GM11168 (cell line): ENCODE data around the gene MAPK8IP3.

ENCODE experiments used
- in situ Hi-C: fragments of 300-500 bp; cut with MboI; formaldehyde crosslinking; loops from one replicate; pipeline ENCODE4 v1.12.0; 2022; ENCODE audit warnings: low sequenced_read_pairs; ENCODE audit not compliant: unreplicated experiment

Gene MAPK8IP3

DNA sequence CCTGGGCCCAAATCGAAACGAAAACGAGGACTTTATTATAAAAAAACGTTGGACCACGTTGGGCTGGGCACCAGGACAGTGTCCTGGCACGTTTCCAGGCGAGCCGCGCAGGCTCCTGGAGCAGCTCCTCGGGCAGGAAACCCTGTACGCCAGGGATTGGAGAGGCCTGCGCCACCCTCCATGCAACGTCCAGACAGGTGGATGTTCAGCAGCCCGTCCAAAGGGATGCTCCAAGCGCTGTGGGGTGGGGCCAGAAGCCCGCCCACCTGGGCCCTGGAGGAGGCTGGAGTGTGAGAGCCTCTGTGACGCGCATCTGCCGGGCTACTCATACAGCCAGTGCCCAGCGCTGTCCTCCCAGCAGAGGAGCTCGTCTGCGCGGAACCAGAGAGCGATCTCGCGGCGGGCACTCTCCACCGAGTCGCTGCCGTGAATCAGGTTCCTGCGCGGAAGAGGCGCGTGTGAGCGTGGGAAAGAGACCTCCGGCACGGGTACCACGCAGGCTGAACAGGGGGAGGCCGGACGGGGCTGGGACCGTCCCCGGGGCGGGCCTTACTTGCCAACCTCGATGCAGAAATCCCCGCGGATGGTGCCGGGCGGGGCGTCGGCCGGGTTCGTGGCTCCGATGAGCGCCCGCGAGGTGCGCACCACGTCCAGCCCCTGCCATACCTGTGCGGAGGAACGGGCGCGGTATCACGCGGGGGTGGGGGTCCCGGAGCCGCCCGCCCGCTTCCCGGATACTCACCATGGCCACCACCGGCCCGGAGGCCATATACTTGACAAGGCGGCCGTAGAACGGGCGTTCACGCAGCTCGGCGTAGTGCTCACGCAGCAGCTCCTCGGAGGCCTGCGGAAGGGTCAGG, 64.6 kb downstream of the MAPK8IP3 start:
- in situ Hi-C loops = no loop called here

DNA sequence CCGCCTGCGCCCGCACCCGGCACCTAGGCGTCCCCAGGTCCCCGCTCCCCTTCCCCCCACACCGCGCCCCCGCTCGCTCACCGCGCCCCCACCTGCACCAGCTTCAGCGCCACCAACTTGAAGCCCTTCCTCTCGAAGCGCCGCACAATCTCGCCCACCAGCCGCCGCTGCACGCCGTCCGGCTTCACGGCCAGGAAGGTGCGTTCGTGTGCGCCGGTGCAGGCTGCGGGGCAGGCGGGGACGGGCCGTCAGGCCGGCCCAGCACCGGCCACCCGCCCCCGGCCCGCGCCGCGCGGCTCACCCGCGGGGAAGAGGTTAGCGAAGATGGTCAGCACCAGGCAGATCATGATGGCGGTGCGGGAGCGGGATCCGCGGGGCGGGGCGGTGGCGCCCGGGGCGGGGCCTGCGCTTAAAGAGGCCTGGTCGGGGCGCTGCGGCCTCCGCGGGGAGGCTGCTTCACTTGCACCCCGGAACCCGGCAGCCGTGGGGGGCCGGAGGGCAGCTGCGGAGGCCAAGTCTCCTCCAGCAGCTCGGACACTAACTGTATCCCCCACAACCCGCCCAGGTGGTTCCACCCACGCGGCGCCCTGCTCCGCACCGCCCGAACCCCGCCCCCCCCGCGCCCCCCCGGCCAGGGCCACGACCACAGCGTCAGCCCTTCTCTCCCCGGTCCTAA, 65.3 kb downstream of the MAPK8IP3 start, which contains the start of gene NME3:
Gene NME3 (minus strand): TSS at position 356 of the 676 bp plus-strand sequence. CDS start 9 bp downstream, at position 347.
- in situ Hi-C loops = no loop called here

DNA sequence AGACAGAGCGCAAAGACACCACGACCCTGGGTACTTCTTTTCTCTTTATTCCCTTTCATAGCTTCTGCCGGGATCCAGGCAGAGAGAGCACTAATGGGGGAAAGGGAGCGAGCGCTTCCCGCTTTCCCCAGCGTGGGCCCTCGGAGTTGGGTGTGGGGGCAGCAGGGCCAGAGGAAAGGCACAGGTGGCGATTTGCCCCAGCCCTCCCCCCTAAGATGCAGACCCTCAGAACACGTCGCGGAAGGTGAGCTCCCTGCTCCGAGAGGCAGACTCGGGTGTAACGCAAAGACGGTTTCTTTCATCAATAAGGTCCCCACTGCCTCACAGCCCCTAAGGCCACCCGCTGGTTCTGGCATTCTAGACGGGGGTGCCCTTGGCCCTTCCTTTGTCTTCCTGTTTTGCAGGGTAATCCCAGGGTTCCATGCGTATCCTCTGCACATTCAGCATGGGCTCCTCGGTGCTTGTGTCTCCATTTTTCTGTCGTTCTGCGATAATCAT, 65.9 kb downstream of the MAPK8IP3 start:
- in situ Hi-C loops = no loop called here

DNA sequence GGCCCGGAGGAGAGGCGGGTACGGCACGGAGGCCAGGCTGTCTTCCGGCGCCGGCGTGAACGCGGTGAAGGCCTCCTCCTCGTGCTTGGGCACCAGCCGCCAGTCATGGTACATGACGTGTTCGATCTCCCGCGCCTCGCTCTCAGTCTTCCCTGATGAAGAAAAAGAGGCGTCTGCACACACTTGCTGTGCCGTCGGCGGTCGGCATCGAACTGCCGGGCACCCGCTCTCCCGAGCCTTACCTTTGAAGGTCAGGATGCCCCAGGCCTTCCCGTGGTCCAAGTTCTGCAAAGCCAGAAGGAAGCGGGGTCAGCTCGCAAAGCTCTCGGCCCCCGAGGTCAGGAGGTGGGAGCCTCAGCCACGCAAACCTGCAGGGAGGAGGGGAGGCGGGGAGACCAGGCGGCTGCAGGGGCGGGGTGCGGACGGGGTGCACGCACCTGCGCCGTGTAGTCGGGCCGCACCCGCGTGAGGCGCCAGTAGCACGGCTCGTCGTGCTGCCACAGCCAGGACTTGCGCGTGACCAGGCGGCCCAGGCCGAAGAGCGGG, 66.4 kb downstream of the MAPK8IP3 start, which contains the start of gene EME2:
Gene EME2 (plus strand): TSS at position 449 of the 546 bp plus-strand sequence. CDS start 418 bp downstream, outside the sequence.
- in situ Hi-C loops = no loop called here

DNA sequence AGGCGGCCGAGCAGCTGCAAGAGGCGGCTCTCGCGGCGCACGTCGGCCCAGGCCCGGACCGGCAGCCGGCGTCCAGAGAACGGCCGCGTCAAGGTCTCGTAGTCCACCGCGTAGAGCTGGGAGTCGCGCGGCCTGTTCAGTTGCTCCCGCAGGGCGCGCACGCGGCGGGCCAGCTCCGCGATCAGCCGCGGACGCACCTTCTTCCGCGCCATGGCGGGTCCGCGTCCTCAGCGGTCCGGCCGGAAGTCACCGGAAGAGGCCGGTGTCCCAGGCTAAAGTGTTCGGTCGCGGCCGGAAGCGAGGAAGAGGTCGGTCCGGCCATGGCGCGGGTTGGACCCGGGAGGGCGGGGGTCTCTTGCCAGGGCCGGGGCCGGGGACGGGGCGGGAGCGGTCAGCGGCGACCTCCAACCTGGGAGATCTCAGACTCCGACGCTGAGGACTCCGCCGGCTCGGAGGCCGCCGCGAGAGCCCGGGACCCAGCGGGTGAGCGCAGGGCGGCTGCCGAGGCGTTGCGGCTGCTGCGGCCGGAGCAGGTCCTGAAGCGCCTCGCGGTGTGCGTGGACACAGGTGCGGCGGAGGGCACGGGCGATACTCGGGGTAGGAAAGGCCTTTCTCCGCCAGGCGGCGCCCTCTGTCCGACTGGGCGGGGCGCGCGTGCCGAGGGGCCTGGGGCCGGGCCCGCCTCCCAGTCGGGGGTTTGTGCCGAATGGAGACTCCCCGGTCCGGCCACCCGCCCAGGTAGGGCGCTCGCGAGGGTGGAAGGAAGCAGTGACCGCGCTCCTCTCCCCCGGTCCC, 67.1 kb downstream of the MAPK8IP3 start, which contains the start of gene MRPS34:
Gene MRPS34 (minus strand): TSS at position 227 of the 795 bp plus-strand sequence. CDS start 15 bp downstream, at position 212.
- in situ Hi-C loops = no loop called here

DNA sequence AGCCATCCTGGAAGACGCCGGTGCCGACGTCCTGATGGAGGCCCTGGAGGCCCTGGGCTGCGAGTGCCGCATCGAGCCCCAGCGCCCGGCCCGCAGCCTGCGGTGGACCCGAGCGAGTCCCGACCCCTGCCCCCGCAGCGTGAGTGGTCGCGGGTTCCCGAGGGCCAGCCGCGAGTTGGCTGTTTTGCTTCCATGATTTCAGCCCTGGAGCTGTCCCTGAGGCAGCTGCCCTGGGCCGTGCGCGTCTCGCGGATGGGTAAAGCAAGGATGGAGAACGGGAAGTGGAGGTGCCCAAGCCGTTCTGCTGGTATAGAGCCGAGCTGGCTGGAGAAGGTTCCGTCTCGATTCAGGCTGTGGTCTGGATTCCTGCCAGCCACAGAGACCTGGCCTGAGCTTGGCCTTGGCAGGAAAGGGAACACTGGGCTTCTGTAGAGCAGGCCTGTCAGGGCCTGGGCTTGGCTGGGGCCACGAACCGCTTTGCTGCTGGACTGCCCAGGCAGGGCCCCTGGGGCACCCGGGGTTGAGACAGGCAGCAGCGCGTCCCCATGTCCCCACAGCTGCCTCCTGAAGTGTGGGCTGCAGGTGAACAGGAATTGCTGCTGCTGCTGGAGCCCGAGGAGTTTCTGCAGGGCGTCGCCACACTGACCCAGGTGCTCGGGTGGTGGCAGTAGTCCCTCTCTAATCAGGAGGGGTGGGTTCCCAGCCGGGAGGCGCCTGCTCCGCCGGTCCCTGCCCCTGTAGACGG, 67.9 kb downstream of the MAPK8IP3 start:
- in situ Hi-C loops = no loop called here

DNA sequence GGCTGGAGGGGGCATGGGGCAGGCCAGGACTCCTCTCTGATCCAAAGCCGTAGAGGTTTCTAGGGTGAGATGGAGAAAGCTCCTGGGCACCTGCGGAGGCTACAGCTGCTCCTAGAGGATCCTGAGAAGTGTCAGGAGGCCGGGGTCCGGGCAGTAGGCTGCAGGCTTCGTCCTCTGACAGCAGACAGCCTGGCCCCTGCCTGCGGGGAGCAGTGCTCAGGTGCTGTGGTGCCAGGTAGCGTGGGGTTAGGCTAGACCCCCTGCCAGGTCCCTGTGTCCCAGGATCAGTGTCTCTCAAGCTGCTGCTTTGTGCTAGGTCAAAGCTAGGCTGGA, 68.4 kb downstream of the MAPK8IP3 start:
- in situ Hi-C loops = no loop called here

DNA sequence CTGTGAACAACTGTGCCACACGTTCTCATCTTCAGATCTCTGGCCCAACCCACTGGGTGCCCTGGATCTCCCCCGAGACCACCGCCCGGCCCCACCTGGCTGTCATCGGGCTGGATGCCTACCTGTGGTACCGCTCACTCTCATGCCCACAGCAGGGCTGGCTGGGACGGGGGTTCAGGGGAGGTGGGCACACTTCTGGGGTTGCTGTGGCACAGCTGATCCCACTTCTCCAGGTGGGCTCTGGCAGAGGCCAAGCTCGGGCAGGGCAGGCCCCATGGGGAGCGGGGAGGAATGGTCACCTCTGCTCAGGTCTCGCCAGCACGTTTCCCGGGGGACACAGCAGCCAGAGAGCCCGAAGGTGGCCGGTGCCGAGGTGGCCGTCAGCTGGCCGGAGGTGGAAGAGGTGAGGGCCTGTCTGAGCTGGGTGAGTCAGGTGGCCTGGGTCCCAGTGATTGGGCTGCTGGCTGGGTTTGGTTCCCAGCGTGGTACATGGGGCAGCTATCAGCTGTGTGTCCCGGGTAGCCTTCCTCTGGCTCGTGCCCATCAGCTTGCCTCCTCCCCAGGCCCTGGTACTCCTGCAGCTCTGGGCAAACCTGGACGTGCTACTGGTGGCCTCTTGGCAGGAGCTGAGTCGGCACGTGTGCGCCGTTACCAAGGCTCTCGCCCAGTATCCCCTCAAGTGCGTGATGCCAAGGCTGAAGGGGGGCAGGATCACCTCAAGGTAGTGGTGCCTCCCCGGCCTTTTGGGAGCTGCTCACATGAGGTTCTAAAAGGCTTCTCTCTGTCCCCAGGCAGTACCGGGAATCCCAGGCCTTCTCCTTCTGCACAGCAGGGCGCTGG, 69.2 kb downstream of the MAPK8IP3 start:
- in situ Hi-C loops = no loop called here

DNA sequence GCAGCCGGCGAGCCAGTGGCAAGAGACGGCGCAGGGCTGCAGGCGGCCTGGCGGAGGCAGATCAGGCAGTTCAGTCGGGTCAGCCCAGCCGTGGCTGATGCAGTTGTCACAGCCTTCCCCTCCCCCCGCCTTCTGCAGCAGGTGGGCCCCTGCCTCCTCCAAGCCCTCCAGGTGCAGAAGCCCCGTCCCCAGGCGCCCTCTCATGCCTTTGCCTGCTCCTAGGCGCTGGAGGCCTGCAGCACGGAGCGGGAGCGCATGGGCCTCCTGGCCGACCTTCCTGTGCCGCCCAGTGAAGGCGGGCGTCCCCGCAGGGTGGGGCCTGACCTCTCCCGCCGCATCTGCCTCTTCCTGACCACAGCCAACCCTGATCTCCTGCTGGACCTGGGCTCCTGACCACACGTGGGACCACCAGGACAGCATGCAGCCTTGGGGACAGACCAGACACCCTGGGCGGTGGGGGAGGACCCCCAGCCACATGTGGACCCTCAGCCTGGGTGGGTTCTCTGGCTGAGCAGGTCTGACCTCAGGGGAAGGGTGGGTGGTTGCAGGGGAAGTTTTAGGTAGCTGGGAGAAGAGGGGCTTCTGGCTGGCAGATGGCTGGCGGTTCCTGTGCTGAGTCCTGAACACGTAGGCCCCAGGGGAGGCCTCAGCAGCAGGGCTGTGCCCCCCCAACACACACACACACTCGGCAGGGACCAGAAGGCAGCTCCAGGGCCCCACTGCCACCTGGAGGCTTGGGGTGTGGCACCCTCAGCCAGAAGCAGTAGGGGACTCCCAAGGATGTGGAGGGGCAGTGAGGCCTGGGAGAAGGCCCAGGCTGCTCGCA, 70.1 kb downstream of the MAPK8IP3 start:
- in situ Hi-C loops = no loop called here

DNA sequence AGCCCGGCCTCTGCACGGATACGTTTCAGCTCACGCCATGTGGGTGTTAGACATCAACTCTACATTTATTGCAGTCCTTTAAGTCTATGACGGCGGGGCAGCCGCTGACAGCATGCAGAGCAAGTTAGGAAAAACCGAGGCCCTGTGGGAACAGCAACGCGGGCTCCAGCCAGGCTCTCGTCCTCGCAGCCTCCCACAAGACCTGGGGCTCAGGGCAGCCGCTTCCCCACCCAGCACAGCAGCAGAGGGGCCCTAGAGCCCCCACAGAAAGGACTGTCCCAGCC, 70.6 kb downstream of the MAPK8IP3 start:
- in situ Hi-C loops = no loop called here

DNA sequence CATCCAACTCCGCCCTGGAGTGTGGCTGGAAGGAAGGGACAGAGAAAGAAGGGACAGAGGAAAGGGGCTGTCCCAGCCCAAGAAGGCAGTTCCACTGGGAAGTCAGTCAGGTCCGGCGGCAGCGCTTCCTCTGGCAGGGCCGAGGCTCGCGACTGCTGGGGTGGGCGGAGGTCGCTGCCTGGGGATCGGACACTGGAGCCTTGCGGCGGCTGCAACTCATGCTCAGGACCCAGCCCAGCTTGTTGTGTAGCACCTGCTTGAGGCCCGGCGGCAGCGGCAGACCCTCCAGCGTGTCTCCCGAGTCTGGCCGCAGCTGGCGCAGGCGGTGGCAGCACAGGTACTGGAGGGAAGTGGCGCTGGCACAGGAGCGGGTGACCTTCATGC, 71.0 kb downstream of the MAPK8IP3 start:
- in situ Hi-C loops = no loop called here

DNA sequence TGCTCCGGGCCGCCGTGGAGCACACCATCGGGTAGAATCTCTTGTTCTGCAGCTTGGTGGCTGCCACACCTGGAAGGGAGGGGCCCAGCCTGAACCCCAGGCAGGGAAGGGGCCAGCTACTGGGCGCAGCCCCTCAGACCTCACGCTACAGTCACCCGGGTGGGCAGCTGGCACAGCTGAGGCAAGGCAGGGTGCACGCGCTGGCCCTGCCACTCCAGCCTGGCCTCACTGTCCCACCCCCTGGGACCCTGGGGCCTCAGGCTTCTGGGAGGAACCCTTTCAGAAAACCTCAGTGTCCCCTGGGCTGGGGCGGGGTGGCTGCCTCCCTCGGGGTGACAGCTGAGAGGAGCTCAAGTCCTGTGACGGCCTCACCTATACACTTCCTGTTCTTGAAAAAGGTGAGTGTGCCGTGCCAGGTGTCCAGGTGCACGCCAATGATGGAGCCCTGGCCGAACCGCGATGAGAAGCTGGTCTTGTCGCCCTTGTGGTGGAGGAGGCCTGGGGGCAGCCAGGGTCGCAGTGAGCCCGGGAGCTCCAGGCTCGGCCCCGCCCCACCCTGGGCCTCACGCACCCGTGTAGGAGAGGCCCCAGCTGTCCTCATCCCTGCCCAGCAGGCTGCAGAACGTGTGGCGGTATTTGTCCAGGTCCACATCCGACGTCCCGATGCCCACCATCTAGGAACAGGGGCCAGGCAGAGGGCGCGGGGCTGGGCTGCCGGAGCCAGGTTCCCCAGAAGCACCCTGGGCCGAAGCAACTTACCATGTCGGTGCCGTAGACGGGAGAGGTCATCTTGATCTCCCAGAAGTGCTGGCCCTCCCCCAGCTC, 71.6 kb downstream of the MAPK8IP3 start:
- in situ Hi-C loops = no loop called here

DNA sequence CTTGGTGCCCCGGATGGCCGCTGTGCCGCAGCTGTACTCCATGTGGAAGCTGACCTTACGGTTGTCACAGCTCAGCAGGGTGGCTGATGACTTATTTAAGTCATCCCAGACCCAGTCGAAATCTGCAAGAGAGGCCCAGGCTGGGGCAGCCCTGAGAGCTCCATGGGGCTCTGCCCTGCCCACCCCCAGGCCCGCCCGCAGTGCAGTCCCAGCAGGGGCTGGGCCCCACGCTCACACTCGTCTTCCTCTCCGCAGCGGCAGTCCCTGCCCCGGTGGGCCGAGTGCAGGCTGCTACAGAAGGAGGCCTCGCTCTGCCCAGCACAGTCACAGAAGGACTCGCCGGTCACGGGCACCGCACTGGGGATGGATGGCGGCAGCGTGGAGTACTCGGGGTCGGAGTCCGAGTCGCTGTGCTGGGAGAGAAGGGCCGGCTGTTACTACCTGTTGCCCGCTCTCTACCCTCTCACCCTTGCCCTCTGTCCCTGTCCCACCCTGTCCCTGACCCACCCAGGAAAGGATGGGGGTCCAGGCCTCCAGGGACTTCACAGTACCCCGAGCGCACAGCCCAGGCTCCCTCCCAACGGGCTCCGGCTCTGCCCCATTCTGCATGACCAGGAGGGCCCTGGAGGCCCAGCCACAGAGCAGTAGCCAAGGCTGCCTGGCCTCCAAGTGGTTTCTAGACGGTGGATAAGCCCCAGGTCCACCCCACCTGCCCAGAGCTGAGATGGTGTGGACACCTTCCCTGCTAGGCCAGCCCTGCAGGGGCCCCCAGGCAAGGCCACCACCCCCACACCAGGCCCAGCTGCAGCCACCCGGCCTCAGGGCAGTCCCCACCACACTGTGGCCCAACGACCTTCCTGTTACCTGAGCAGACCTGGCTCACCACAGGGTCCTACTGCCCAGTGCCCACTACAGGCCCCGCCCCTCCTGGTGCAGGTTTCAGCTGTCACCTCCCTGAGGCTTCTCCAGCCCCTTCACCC, 72.5 kb downstream of the MAPK8IP3 start:
- in situ Hi-C loops = no loop called here

DNA sequence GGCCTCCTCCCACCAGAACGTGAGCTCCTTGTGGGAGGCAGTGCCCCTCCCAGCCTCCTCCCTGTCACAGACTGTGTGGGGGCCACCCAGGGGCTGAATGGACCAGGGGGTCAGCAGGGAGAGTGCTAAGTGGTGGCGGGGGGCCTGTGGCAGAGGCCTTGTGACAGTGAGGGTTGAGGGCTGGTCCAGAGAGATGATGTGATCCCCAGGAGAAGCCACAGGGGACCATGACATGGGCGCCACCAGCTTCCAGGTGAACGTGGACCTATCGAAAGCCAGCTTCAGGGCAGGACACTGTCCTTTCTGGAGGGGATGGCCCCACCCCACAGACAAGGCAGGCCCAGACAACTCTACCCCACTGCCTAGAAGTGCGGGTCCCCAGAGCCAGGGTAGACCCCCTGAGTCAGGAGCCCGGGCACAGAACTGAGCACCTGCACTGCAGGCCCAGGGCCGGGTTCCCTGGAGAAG, 73.3 kb downstream of the MAPK8IP3 start:
- in situ Hi-C loops = no loop called here

DNA sequence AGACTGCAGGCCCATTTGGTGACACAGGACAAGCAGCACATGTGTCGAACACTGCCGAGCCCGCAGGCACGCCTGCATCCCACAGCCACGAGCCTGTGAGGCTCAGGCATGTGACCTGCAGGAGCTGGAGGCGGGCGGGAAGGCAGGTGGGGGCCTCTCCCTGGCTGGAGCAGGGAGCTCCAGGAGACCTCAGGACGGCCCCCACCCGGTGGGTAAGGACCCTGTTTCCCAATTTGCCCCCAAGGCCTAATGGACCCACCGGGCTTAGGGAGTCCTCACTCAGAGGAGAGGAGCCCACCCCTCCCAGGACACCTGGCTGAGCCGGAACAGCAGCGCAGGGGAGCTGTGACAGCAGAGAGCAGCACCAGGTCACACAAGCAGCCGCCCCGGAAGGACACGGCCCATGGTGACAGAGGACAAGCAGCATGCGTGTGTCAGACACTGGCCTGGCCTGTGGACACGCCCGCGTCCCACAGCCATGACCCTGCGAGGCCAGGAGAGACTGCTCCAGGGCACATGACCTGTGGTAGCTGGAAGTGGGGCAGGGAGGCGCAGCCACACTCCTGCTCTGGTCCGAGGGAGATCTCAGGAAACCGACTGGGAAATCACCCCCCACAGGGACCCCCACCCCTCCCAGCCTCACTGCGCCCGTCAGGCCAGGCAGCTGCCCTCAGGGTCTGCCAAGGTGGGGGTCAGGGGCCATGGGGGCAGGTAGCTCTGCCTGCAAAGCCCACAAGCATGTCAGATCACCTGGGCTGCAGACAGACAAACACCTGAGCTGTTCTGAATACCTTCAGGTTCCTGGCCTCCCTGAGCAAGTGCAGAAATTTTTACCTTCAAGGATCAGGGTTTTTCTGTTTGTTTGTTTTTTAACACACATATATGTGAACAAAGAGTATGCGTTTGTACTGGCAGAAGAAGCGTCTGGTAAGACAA, 74.0 kb downstream of the MAPK8IP3 start:
- in situ Hi-C loops = no loop called here
